ENCODE results near the gene RPS23.

Gene RPS23

DNA sequence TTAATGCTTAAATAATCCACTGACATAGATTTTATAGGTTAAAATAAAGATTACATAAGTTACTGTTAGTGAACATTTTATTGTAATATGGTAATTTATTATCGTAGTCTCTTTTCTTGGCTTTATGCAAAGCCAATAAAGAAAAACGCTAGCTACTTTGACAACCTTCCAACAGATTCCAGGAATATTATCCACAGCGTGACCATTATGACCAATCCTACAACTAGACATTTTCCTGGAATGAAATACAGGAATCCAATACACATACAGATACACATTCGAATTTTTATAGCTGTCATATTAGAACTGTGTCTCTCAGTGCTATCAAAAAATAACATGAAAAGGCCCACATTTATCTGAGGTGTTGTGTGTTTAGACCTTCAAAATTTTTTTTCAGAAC is 13.1 kb downstream of the RPS23 start:
- no peak for DNase-seq (ENCODE audit: low read depth)
- H3K4me3 ChIP-seq (ENCODE audit: low read length), result no peak overlapping the region
- TF ChIP-seq, protein P1, sequence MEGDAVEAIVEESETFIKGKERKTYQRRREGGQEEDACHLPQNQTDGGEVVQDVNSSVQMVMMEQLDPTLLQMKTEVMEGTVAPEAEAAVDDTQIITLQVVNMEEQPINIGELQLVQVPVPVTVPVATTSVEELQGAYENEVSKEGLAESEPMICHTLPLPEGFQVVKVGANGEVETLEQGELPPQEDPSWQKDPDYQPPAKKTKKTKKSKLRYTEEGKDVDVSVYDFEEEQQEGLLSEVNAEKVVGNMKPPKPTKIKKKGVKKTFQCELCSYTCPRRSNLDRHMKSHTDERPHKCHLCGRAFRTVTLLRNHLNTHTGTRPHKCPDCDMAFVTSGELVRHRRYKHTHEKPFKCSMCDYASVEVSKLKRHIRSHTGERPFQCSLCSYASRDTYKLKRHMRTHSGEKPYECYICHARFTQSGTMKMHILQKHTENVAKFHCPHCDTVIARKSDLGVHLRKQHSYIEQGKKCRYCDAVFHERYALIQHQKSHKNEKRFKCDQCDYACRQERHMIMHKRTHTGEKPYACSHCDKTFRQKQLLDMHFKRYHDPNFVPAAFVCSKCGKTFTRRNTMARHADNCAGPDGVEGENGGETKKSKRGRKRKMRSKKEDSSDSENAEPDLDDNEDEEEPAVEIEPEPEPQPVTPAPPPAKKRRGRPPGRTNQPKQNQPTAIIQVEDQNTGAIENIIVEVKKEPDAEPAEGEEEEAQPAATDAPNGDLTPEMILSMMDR (IDR thresholded peaks at IDR 0.05; ENCODE audit: insufficient read depth, low read depth, low read length, missing control alignments), result no peak

DNA sequence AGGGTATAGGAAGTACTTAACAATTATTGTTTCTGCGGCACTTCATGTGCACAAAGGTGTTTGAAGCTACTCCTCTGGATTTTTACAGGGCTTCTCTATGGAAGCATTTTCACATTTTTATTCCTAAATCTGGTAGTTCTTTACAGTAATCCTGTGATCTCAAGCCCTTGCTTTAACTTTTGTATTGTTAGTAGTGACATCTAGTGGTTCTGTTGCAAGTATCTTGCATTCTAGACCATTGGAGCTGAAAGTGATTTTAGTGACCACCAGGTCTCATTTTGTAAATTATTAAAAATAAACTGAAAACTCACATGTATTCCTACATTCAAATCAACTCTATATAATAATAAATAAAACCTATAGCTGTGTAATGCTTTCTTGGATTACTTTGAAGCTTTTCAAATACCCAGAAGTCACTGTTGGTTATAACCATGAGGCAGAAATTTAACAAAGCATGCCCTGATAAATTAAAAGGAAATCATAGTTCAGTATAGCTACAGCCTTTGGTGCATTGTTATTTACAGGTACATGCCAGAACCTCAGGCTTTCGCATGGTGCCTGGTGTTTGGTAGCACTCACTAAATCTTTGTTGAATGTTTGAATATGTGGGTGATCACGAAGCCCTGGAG is 18.9 kb downstream of the RPS23 start:
- H3K4me3 ChIP-seq (ENCODE audit: low read length), result no peak overlapping the region
- DNase-seq (ENCODE audit: low read depth), result peak; percentile 29
- TF ChIP-seq, protein P1 (IDR thresholded peaks at IDR 0.05; ENCODE audit: insufficient read depth, low read depth, low read length, missing control alignments), result peak; percentile 36

DNA sequence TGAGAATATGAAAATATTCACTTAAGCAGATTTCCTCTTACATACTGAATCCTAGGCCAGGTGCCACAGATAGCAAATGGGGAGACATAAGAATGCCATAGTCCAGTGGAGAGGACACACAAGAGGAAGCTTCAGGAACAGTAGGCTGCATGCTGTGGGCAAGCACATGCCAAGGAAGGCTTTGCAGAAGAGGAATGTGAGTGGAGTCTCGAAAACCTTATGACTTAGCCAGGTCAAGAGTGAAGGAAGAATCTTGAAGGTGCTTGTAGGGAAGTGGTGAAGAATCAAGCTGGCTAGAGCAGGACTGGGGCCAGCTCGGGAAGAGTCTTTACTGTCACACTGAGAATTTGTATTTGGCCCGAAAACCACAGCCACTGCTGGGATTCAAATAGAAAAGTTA is 20.4 kb downstream of the RPS23 start:
- TF ChIP-seq, protein P1 (IDR thresholded peaks at IDR 0.05; ENCODE audit: insufficient read depth, low read depth, low read length, missing control alignments), result no peak
- DNase-seq (ENCODE audit: low read depth), result no peak

DNA sequence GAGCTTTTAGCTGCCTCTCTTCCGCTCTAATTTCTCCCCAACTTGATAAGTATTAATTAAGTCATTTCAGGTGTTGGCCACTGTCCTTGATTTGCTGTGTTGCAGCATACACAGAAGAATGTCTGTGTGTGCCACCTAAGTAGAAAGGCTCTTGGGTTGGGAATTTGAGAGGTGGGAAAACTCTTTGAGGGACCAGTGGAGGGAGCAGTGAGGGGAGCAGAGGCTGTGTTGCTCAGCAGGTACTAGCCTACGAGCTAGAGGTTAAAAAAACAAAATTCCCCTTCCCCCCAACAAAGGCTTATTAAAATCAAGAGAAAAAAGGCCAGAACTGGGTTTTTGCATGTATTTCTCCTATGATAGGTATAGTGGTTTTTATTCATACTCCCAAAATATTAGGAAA is 20.9 kb downstream of the RPS23 start:
- no peak overlapping the region for H3K4me3 ChIP-seq (ENCODE audit: low read length)
- TF ChIP-seq, protein P1 (IDR thresholded peaks at IDR 0.05; ENCODE audit: insufficient read depth, low read depth, low read length, missing control alignments), result no peak
- DNase-seq (ENCODE audit: low read depth), result no peak

More for the DNA sequence above, 20.4 kb downstream of the RPS23 start:
- no peak overlapping the region for H3K4me3 ChIP-seq (ENCODE audit: low read length)

DNA sequence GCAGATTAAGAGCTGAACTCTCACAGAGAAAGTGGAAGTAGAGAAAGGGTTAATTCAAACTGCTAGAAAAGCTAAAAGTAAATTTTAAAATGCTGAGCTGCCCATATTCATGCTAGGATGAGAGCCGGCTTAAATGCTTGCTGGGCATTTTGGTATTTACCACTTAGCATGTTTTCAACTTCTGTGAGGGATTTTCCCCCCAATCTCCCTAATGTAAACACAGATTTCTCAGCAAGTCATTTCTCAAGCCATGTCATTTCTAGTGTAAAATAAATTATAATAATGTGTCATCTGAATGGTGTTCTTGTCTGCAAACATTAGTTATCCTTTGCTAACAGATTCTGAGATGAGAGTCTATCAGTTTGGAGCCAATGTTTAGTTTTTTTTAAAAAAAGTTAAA is 22.3 kb downstream of the RPS23 start:
- DNase-seq (ENCODE audit: low read depth), result no peak
- TF ChIP-seq, protein P1 (IDR thresholded peaks at IDR 0.05; ENCODE audit: insufficient read depth, low read depth, low read length, missing control alignments), result no peak
- H3K4me3 ChIP-seq (ENCODE audit: low read length), result no peak overlapping the region

DNA sequence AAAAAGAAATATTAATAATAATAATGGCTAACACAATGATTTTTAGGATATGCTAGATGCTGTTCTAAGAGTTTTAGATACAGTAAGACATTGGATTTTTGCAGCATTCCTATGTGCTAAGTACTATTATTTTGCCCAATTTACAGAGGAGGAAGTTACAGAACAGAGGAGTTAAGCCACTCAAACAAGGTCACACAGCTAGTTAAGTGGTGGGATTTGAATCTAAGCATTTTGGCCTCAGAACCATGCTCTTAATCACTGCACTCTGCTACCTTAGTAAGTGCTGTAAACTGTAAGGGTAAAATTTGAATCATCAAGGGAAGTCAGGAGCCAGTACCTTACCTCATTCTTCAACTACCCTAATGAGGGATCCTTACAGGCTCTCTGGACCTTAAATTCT is 25.4 kb downstream of the RPS23 start:
- TF ChIP-seq, protein P1 (IDR thresholded peaks at IDR 0.05; ENCODE audit: insufficient read depth, low read depth, low read length, missing control alignments), result no peak

DNA sequence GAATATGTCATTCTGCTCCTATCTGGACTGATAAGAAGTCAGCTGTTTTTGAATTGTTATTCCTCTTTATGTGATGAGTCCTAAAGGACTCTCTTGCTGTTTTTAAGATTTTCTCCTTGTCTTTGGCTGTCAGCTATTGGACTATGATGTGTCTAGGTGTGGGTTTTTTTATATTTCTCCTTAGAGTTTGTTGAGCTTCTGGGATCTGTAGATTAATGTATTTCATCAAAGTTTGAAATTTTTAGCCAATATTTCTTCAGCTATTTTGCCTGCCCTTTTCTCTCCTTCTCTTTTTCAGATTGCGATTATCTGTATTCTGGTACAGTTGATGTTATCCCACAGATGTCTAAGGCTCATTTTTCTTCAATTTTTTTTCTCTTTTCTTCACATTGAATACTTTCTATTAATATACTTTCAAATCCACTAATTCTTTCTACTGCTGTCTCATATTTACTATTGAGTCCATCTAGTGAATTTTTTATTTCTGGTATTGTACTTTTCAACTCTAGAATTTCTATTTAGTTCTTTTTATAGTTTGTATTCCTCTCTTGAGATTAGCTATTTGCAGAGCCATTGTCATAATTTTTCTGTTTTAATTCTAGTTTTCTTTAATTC is 31.1 kb downstream of the RPS23 start:
- H3K4me3 ChIP-seq (ENCODE audit: low read length), result no peak overlapping the region
- DNase-seq (ENCODE audit: low read depth), result no peak
- TF ChIP-seq, protein P1 (IDR thresholded peaks at IDR 0.05; ENCODE audit: insufficient read depth, low read depth, low read length, missing control alignments), result no peak

More for the DNA sequence above, 25.4 kb downstream of the RPS23 start:
- no peak overlapping the region for H3K4me3 ChIP-seq (ENCODE audit: low read length)
- no peak for DNase-seq (ENCODE audit: low read depth)

Measured in epithelial cell of esophagus (primary cell).